ENCODE data around the gene POR.

- TF ChIP-seq, protein P1, sequence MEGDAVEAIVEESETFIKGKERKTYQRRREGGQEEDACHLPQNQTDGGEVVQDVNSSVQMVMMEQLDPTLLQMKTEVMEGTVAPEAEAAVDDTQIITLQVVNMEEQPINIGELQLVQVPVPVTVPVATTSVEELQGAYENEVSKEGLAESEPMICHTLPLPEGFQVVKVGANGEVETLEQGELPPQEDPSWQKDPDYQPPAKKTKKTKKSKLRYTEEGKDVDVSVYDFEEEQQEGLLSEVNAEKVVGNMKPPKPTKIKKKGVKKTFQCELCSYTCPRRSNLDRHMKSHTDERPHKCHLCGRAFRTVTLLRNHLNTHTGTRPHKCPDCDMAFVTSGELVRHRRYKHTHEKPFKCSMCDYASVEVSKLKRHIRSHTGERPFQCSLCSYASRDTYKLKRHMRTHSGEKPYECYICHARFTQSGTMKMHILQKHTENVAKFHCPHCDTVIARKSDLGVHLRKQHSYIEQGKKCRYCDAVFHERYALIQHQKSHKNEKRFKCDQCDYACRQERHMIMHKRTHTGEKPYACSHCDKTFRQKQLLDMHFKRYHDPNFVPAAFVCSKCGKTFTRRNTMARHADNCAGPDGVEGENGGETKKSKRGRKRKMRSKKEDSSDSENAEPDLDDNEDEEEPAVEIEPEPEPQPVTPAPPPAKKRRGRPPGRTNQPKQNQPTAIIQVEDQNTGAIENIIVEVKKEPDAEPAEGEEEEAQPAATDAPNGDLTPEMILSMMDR (IDR thresholded peaks at IDR 0.05), result no peak
- no peak for TF ChIP-seq EZH2 (IDR thresholded peaks at IDR 0.05; ENCODE audit: borderline replicate concordance, insufficient read depth, low read depth, low read length, poor library complexity, severe bottlenecking)
Observed at GRCh38 chr7:75986147-75986781, 71.3 kb downstream of the POR start.
